Endothelial cell of umbilical vein (primary cell): ENCODE data around the gene EIF4E3. TPM values are rescaled to one million over a fixed set of nuclear protein-coding genes. Genes with fewer than 3 reads are reported as not detected.

ENCODE experiments used
- Bru-seq: library from RNA; stranded (reverse); fragments of 400-500 nt; gene quantifications from one replicate; lab custom pipeline; 2021; lab: Mats Ljungman, UMichigan
- BruChase-seq, 2 experiments: library from RNA; stranded (reverse); fragments of 400-500 nt; gene quantifications; one replicate each; lab custom pipeline; 2021; lab: Mats Ljungman, UMichigan
- BruUV-seq: library from RNA; stranded (reverse); fragments of 400-500 nt; replicated peaks from 2 replicates; lab custom pipeline; 2021; lab: Mats Ljungman, UMichigan
- CTCF ChIA-PET: fragments of 300-600, 350-600 bp; sonication (Branson Sonifier 250); formaldehyde crosslinking; loops from one replicate; lab custom pipeline; 2021; ENCODE audit warnings: antibody characterized with exemption, inconsistent platforms; lab: Charles Lee
- POLR2A ChIA-PET: fragments of 300-600, 350-600 bp; sonication (Branson Sonifier 250); formaldehyde crosslinking; loops from one replicate; lab custom pipeline; 2021; ENCODE audit warnings: antibody characterized with exemption, inconsistent platforms; lab: Charles Lee
- DNase-seq: peaks from one replicate; pipeline ENCODE4 v3.0.0-alpha.2; 2011; ENCODE audit warnings: low read depth, low spot score
- FAIRE-seq: peaks from 2 replicates; lab custom pipeline; 2011; peaks lifted over from hg19 to GRCh38; lab: Jason Lieb, UNC
- H2AFZ ChIP-seq: 2 replicates; pipeline ENCODE4 v1.6.0; 2012; ENCODE audit warnings: low read depth, low read length, control low read depth, inconsistent platforms
- H3K27ac ChIP-seq: 2 replicates; pipeline ENCODE4 v1.5.1; 2011; ENCODE audit warnings: low read depth, mild to moderate bottlenecking, control low read depth, low read length, moderate library complexity; ENCODE audit not compliant: insufficient read depth
- H3K27me3 ChIP-seq, 2 experiments: 2 replicates each; pipeline versions ENCODE4 v1.6.0 to v1.6.1; 2011; ENCODE audit warnings: low read length in 2 of 2, mixed read lengths in 1 of 2; ENCODE audit not compliant: control insufficient read depth in 2 of 2, insufficient read depth in 2 of 2
- H3K36me3 ChIP-seq, 2 experiments: 2 replicates in 1 of 2; 3 replicates in 1 of 2; pipeline ENCODE4 v1.5.1; 2011; ENCODE audit warnings: low read length in 2 of 2, mild to moderate bottlenecking in 1 of 2, moderate library complexity in 1 of 2; ENCODE audit not compliant: control insufficient read depth in 2 of 2, insufficient read depth in 2 of 2; ENCODE audit errors: extremely low read depth in 1 of 2
- H3K4me1 ChIP-seq: 3 replicates; pipeline ENCODE4 v1.5.1; 2011; ENCODE audit warnings: mild to moderate bottlenecking, low read length; ENCODE audit not compliant: control insufficient read depth, insufficient read depth; ENCODE audit errors: extremely low read depth
- H3K4me2 ChIP-seq: 2 replicates; pipeline ENCODE4 v1.6.1; 2011; ENCODE audit warnings: low read length, control low read depth, mixed read lengths; ENCODE audit not compliant: insufficient read depth
- H3K4me3 ChIP-seq, 3 experiments: fragments of 200-600 bp in 1 of 3; sonication (generic), shearing (Covaris generic) in 1 of 3; replicated peaks in 1 of 3; 2 replicates each; pipeline ENCODE4 v1.5.1; 2011 to 2016; ENCODE audit warnings: control low read depth in 3 of 3, low read length in 3 of 3, mild to moderate bottlenecking in 2 of 3, inconsistent platforms in 1 of 3, low read depth in 1 of 3, moderate library complexity in 1 of 3; ENCODE audit not compliant: insufficient read depth in 1 of 3
- H3K79me2 ChIP-seq: 2 replicates; pipeline ENCODE4 v1.6.0; 2012; ENCODE audit warnings: low read length, inconsistent platforms; ENCODE audit not compliant: control insufficient read depth, insufficient read depth
- H3K9ac ChIP-seq: replicated peaks from 2 replicates; pipeline ENCODE3; 2011; ENCODE audit warnings: low read length, control low read depth; ENCODE audit not compliant: insufficient read depth; ENCODE audit errors: extremely low read depth
- H3K9me1 ChIP-seq: replicated peaks from 3 replicates; pipeline ENCODE4 v1.6.0; 2011; ENCODE audit warnings: mild to moderate bottlenecking, low read length; ENCODE audit not compliant: control insufficient read depth, insufficient read depth; ENCODE audit errors: extremely low read depth
- H3K9me3 ChIP-seq: replicated peaks from 2 replicates; pipeline ENCODE4 v1.5.1; 2012; ENCODE audit warnings: low read length, inconsistent platforms; ENCODE audit not compliant: control insufficient read depth, insufficient read depth
- H4K20me1 ChIP-seq: replicated peaks from 2 replicates; pipeline ENCODE3; 2011; ENCODE audit warnings: mild to moderate bottlenecking, low read length; ENCODE audit not compliant: control insufficient read depth, insufficient read depth; ENCODE audit errors: extremely low read depth
- CTCF ChIP-seq, 2 donors: IDR thresholded peaks; 1 replicate in 1 of 2; 2 replicates in 1 of 2; pipeline ENCODE4 v1.5.1; 2011; ENCODE audit warnings: low read length in 2 of 2, mild to moderate bottlenecking in 2 of 2, moderate library complexity in 2 of 2, control low read depth in 1 of 2, inconsistent platforms in 1 of 2, low read depth in 1 of 2; ENCODE audit not compliant: insufficient read depth in 1 of 2; ENCODE audit errors: extremely low read depth in 1 of 2
- EZH2 ChIP-seq: IDR thresholded peaks from 2 replicates; pipeline ENCODE4 v1.6.1; 2012; ENCODE audit warnings: borderline replicate concordance, low read depth, mild to moderate bottlenecking, moderate library complexity, low read length, inconsistent platforms; ENCODE audit not compliant: severe bottlenecking
- GATA2 ChIP-seq: IDR thresholded peaks from 2 replicates; pipeline ENCODE4 v1.7.0; 2011; ENCODE audit warnings: low read depth, mild to moderate bottlenecking, moderate library complexity, mixed read lengths, low read length; ENCODE audit not compliant: insufficient read length, insufficient read depth
- JUN ChIP-seq: IDR thresholded peaks from 2 replicates; pipeline ENCODE4 v1.6.1; 2011; ENCODE audit warnings: borderline replicate concordance, low read depth; ENCODE audit not compliant: insufficient read length, insufficient read depth
- MAX ChIP-seq: IDR thresholded peaks from 2 replicates; pipeline ENCODE4 v1.6.1; 2011; ENCODE audit not compliant: insufficient read depth, insufficient read length
- dilution Hi-C: fragments of 300-500 bp; cut with MboI; formaldehyde crosslinking; loops from one replicate; pipeline ENCODE4 v1.15.0; 2019; ENCODE audit warnings: low sequenced_read_pairs; ENCODE audit not compliant: extremely low pct_ligation_motif_present
- intact Hi-C: fragments of 100-400 bp; cut with micrococcal nuclease; formaldehyde crosslinking; loops from one replicate; pipeline ENCODE4 v1.10.0; 2022
- long read RNA-seq: library from polyadenylated mRNA; stranded (forward); transcript quantifications from one replicate; pipeline ENCODE4 v2.0.0, GENCODE V29; 2021
- polyA minus RNA-seq, 3 experiments: library from RNA; depleted of rRNA, polyadenylated mRNA; stranded (reverse); fragments of >200 nt; gene quantifications; 1 replicate in 1 of 3; 2 replicates in 2 of 3; pipeline ENCODE4 v1.2.3, GENCODE V29; 2011
- polyA plus RNA-seq, 4 experiments: library from polyadenylated mRNA; depleted of rRNA in 3 of 4; stranded (reverse) in 3 of 4; unstranded in 1 of 4; fragments of >200 nt; gene quantifications; 2 replicates each; pipeline versions ENCODE4 v1.2.1 to v1.2.3, GENCODE V29; 2011 to 2012; ENCODE audit warnings: missing spikeins in 1 of 4
- total RNA-seq: library from RNA; stranded (reverse); gene quantifications from 2 replicates; pipeline ENCODE4 v1.2.3, GENCODE V29; 2021

Gene EIF4E3
- total RNA-seq (4.9 and 7.6 TPM in 2 replicates), polyA plus RNA-seq (1.1 and 1.3 TPM in 2 replicates), polyA minus RNA-seq (3.6 and 4.1 TPM in 2 replicates), Bru-seq, nascent RNA (percentile 49 among the genes with signal in this experiment), BruChase-seq, experiment 1, labeled RNA remaining after a 6-hour chase (percentile 70 among the genes with signal in this experiment), BruChase-seq, experiment 2, labeled RNA remaining after a 2-hour chase (percentile 63 among the genes with signal in this experiment)
- polyA plus RNA-seq (2011; cell fraction: cytosol; rRNA removed) = 2.0 and 2.1 TPM in 2 replicates
- 1.2 TPM in 2 replicates for polyA plus RNA-seq (2011; cell fraction: nucleus; rRNA removed)
- polyA plus RNA-seq (2012) = 3.0 and 5.6 TPM in 2 replicates
- polyA minus RNA-seq (2011; cell fraction: cytosol; rRNA and poly(A)+ RNA removed) = 0.51 TPM
- 1.3 and 1.8 TPM in 2 replicates for polyA minus RNA-seq (2011; cell fraction: nucleus; rRNA and poly(A)+ RNA removed)
- long read RNA-seq, full-length matches to known transcripts = 21 of 27 reads
- long read RNA-seq, partial matches to known transcripts = 1 of 27 reads
- long read RNA-seq, other reads (novel, unspliced or antisense) = 5 of 27 reads

- Histone ChIP-seq H3K79me2 (no peaks in the 10 kb centered on the region), H3K9ac (peak within 1 kb of the TSS; percentile 32), H3K27ac (no peak within 1 kb of the TSS), H3K4me1 (peaks cover 5% of the 10 kb centered on the region), H3K4me3 (peak within 1 kb of the TSS; percentile 6 to 54 (median 43)), H3K9me1 (no peaks in the 10 kb centered on the region), H3K4me2 (peak within 1 kb of the TSS; percentile 45), H3K36me3 (no peaks in the 10 kb centered on the region), H4K20me1 (no peaks in the 10 kb centered on the region), H3K9me3 (no peaks in the 10 kb centered on the region), H3K27me3 (peaks cover 22 to 29% of the 10 kb centered on the region in 2 experiments), H2AFZ (peak within 1 kb of the TSS; percentile 78)
- TF ChIP-seq CTCF (IDR thresholded peaks at IDR 0.05; ENCODE audit: extremely low read depth in 1 of 2, insufficient read depth in 1 of 2, low read depth in 1 of 2, low read length in 2 of 2) (no peak), GATA2 (no peak), EZH2 (no peak), MAX (no peak), JUN (no peak)
- intact Hi-C loops = loop anchor here (5.0 to 10.0 kb wide), 2 partner anchors 719 to 1097 kb away; partner anchors contain the start of gene RYBP
- DNase-seq = no peak
- ChIA-PET POLR2A (no interaction called here), CTCF (interaction anchor here (0.7 to 3.7 kb wide), 3 partner anchors 14 to 1126 kb away, joined by 3 to 27 read pairs (median 4); no protein-coding TSS in a partner anchor)
- BruUV-seq = no TSS peak
- dilution Hi-C loops = no loop called here
- no peak for FAIRE-seq
Observed at GRCh38 chr3:71725271-71725991, at the start of gene EIF4E3. Gene EIF4E3 (minus strand): TSS chr3:71725402. CDS start chr3:71725367, 35 bp downstream.
